ENCODE results near the gene EIF3B.
"Not testable (repeated sequence)": the region's sequence is repeated elsewhere in the genome, so short reads cannot be mapped to it uniquely, and the experiment has no call there.

Gene EIF3B

GRCh38 chr7:2403718-2404648 is 49.4 kb downstream of the EIF3B start:
- DNase-seq = peak; percentile 63

- no peak for DNase-seq
Measured at GRCh38 chr7:2404714-2405119, 50.1 kb downstream of the EIF3B start.

GRCh38 chr7:2405201-2405600 is 50.6 kb downstream of the EIF3B start:
- DNase-seq = no peak

GRCh38 chr7:2405601-2406345 is 51.1 kb downstream of the EIF3B start:
- DNase-seq = no peak

- DNase-seq = no peak
Measured at GRCh38 chr7:2409745-2410414, 55.3 kb downstream of the EIF3B start.

GRCh38 chr7:2411049-2411448 is 56.4 kb downstream of the EIF3B start:
- no peak for DNase-seq

GRCh38 chr7:2411815-2412586 is 57.4 kb downstream of the EIF3B start:
- no peak for DNase-seq

GRCh38 chr7:2412587-2413201 is 58.1 kb downstream of the EIF3B start:
- DNase-seq = no peak

GRCh38 chr7:2416063-2416462 is 61.4 kb downstream of the EIF3B start:
- no peak for DNase-seq

- DNase-seq = no peak
Measured at GRCh38 chr7:2416650-2417049, 62.0 kb downstream of the EIF3B start.

- not testable (repeated sequence) for DNase-seq
Measured at GRCh38 chr7:2417178-2417577, 62.6 kb downstream of the EIF3B start.

GRCh38 chr7:2417981-2418481 is 63.4 kb downstream of the EIF3B start:
- no peak for DNase-seq

- DNase-seq = no peak
Measured at GRCh38 chr7:2420216-2420933, 65.7 kb downstream of the EIF3B start.

- DNase-seq = no peak
Measured at GRCh38 chr7:2421943-2422310, 67.3 kb downstream of the EIF3B start.

- DNase-seq = no peak
Measured at GRCh38 chr7:2425749-2426148, 71.1 kb downstream of the EIF3B start.
